Ascending aorta (tissue), 2 donors: ENCODE results near the gene ARCN1. TPM values are rescaled to one million over a fixed set of nuclear protein-coding genes. Genes with fewer than 3 reads are reported as not detected.
A peak's percentile ranks its signal among the peaks of the same experiment; 100 is the strongest.

ENCODE experiments used
- DNase-seq, 2 donors: peaks; one replicate each; pipeline ENCODE4 v3.0.0-alpha.2; 2019; ENCODE audit warnings: low spot score in 2 of 2
- H3K27ac ChIP-seq, 2 donors: fragments of 200-600 bp; sonication (generic); one replicate each; pipeline ENCODE4 v1.5.1; 2016 to 2017; ENCODE audit warnings: mild to moderate bottlenecking in 1 of 2
- H3K27me3 ChIP-seq: fragments of 200-600 bp; sonication (generic); one replicate; pipeline ENCODE4 v1.5.1; 2017
- H3K36me3 ChIP-seq, 2 donors: fragments of 200-600 bp; sonication (generic); one replicate each; pipeline ENCODE4 v1.5.1; 2016
- H3K4me1 ChIP-seq, 2 donors: fragments of 200-600 bp; sonication (generic); one replicate each; pipeline ENCODE4 v1.5.1; 2016 to 2017; ENCODE audit warnings: mild to moderate bottlenecking in 1 of 2
- H3K4me3 ChIP-seq, 2 donors: fragments of 200-600 bp; sonication (generic); one replicate each; pipeline ENCODE4 v1.5.1; 2016 to 2017; ENCODE audit warnings: mild to moderate bottlenecking in 1 of 2
- H3K9me3 ChIP-seq, 2 donors: fragments of 200-600 bp; sonication (generic); one replicate each; pipeline ENCODE4 v1.5.1; 2016
- intact Hi-C: fragments of 100-400 bp; cut with DNase I; formaldehyde crosslinking; loops from one replicate; pipeline ENCODE4 v1.15.1; 2023
- total RNA-seq: library from RNA; depleted of rRNA; stranded (reverse); fragments of >200 nt; gene quantifications from one replicate; pipeline ENCODE4 v1.1.0, GENCODE V29; 2016
- TF ChIP-seq, protein P1 (sequence below), 3 experiments: fragments of 200-600 bp in 2 of 3; fragments of 450-650 bp in 1 of 3; sonication (generic) in 2 of 3; IDR thresholded peaks; one replicate each; pipeline ENCODE4 v1.5.1; 2016 to 2019; ENCODE audit warnings: antibody characterized with exemption in 3 of 3, mild to moderate bottlenecking in 1 of 3, moderate library complexity in 1 of 3

ARCN1 gene
- total RNA-seq, 1 donor from 2014 or later: 93.8 TPM

DNA sequence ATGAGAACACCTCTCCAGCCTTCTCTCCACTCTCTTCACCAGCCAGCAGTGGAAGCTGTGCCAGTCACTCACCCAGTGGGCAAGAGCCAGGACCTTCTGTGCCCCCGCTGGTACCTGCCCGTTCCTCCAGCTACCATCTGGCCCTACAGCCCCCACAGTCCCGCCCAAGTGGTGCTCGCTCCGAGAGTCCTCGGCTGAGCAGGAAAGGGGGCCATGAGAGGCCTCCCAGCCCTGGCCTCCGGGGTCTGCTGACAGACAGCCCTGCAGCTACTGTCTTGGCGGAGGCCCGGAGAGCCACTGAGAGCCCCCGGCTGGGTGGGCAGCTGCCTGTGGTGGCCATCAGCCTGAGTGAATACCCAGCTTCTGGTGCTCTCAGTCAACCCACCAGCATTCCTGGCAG lies 55.4 kb downstream of the ARCN1 start:
- intact Hi-C loops: no loop called here
- H3K27ac ChIP-seq: peak overlapping the region in 1 of 2 donors; percentile 63
- no peak overlapping the region for H3K4me3 ChIP-seq
- H3K4me1 ChIP-seq: peaks cover 10 to 32% of the 10 kb centered on the region in 2 donors
- H3K36me3 ChIP-seq: peaks cover 72 to 79% of the 10 kb centered on the region in 2 donors
- H3K9me3 ChIP-seq: no peaks in the 10 kb centered on the region
- no peaks in the 10 kb centered on the region for H3K27me3 ChIP-seq
- TF ChIP-seq, protein P1, sequence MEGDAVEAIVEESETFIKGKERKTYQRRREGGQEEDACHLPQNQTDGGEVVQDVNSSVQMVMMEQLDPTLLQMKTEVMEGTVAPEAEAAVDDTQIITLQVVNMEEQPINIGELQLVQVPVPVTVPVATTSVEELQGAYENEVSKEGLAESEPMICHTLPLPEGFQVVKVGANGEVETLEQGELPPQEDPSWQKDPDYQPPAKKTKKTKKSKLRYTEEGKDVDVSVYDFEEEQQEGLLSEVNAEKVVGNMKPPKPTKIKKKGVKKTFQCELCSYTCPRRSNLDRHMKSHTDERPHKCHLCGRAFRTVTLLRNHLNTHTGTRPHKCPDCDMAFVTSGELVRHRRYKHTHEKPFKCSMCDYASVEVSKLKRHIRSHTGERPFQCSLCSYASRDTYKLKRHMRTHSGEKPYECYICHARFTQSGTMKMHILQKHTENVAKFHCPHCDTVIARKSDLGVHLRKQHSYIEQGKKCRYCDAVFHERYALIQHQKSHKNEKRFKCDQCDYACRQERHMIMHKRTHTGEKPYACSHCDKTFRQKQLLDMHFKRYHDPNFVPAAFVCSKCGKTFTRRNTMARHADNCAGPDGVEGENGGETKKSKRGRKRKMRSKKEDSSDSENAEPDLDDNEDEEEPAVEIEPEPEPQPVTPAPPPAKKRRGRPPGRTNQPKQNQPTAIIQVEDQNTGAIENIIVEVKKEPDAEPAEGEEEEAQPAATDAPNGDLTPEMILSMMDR (IDR thresholded peaks at IDR 0.05): no peak
- no peak for DNase-seq

DNA sequence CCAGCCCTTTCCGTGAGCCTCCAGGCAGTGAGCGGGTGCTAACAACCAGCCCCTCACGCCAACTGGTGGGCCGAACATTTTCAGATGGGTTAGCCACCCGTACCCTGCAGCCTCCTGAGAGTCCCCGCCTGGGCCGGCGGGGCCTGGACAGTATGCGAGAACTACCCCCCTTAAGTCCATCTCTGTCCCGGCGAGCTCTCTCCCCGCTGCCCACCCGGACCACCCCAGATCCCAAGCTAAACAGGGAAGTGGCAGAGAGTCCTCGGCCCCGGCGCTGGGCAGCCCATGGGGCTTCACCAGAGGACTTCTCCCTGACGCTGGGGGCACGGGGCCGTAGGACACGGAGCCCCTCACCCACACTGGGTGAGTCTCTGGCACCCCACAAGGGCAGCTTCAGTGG lies 55.8 kb downstream of the ARCN1 start:
- H3K36me3 ChIP-seq: peaks cover 74 to 82% of the 10 kb centered on the region in 2 donors
- DNase-seq: no peak
- TF ChIP-seq, protein P1 (IDR thresholded peaks at IDR 0.05): no peak
- H3K9me3 ChIP-seq: no peaks in the 10 kb centered on the region
- H3K4me1 ChIP-seq: peaks cover 10 to 31% of the 10 kb centered on the region in 2 donors
- peak overlapping the region; percentile 28 to 63 for H3K27ac ChIP-seq
- intact Hi-C loops: no loop called here
- H3K4me3 ChIP-seq: no peak overlapping the region
- H3K27me3 ChIP-seq: no peaks in the 10 kb centered on the region

DNA sequence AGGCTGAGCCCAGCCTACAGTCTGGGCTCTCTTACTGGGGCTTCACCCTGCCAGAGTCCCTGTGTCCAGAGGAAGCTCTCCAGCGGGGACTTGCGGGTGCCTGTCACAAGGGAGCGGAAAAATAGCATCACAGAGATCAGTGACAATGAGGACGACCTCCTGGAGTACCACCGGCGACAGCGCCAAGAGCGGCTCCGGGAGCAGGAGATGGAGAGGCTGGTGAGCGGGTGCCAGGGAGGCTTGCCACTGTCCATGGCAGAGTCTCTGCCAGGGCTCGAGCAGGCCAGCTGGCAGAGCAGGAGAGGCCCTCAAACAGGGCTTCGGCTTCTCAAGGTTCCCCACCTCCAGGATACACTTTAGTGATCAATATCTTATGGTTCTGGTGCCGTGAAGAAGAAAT lies 56.2 kb downstream of the ARCN1 start:
- H3K9me3 ChIP-seq: no peaks in the 10 kb centered on the region
- TF ChIP-seq, protein P1 (IDR thresholded peaks at IDR 0.05): no peak
- H3K4me3 ChIP-seq: no peak overlapping the region
- no peaks in the 10 kb centered on the region for H3K27me3 ChIP-seq
- DNase-seq: no peak
- H3K4me1 ChIP-seq: peaks cover 11 to 31% of the 10 kb centered on the region in 2 donors
- peak overlapping the region; percentile 28 to 63 for H3K27ac ChIP-seq
- intact Hi-C loops: no loop called here
- peaks cover 74 to 86% of the 10 kb centered on the region in 2 donors for H3K36me3 ChIP-seq

DNA sequence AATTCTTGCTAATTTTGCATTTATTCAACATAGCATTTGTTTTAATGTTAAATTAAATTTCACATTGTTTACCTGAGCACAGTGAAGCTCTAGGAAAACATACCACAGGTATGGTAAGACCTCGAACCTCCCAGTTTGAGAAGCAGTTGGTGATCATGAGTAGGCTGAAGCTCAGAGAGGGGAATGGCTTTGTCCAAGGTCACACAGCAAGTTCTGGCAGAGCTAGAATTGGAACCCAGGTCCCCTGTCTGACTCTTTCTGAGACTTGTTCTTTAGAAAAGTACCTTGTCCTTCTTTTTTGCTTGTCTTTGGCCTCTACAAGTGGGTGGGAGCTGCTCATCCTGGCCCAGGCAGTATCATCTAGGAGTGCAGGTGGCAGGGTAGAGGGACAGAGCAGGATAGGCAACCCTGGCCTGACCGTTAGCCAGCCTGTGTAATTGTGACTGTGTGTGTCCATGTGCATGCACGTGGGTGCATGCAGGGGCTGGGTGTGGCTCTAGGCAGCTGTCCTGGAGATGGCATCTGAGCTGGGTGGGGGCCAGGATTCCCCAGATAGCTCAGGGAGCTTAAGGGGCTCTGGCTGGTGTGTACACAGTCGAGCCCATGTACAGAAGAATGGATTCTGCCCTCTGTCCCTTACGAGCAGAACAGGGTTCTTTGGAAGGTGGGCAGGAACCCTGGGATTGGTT lies 56.8 kb downstream of the ARCN1 start:
- Histone ChIP-seq H3K27ac (peak overlapping the region; percentile 28), H3K36me3 (peaks cover 74 to 86% of the 10 kb centered on the region in 2 donors), H3K27me3 (no peaks in the 10 kb centered on the region), H3K4me1 (peaks cover 17 to 35% of the 10 kb centered on the region in 2 donors), H3K9me3 (no peaks in the 10 kb centered on the region), H3K4me3 (no peak overlapping the region)
- DNase-seq: no peak
- TF ChIP-seq, protein P1 (IDR thresholded peaks at IDR 0.05): no peak
- intact Hi-C loops: no loop called here

DNA sequence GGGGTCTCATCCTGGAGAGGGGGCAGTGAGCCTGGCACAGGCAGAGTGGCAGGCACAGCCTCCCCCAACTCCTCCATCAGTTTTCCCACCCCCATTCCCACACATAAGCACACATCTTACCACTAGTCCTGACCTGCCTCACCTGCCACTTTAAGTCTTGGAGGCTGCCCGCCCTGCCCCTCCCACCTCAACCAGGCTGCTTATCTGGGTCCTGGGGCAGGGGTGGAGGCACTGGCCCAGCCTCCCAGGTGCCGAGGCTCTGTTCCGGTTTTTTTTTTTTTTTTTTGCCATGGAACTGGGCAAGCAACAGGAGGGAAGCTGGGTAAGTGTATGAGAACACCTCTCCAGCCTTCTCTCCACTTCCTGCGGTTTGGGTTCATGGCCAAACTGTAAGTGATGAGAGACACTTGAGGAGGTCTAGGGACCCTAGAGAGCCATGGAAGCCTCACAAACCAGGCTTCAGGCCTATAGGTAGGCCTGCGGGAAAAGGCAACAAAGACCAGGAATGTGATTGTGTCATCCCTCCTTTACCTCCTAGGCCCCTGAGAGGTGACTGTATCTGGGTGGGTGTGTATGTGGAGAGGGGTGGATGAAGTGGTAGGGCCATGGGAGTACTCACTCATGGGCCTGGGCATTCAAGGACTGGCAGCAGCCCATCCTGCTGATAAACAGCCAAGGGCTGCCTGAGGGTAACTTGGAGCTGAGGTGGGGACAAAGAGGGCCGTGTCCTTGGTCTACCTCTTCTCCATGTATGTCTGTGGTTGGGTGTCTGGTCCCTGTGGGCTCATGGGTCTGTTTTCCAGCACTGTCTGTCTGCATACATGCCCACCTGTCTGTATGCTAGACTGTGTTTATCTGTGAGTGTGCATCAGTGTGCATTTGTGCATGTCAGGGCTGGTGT lies 57.8 kb downstream of the ARCN1 start:
- no peak for DNase-seq
- intact Hi-C loops: no loop called here
- H3K36me3 ChIP-seq: peaks cover 70 to 81% of the 10 kb centered on the region in 2 donors

More for the DNA sequence above, 57.8 kb downstream of the ARCN1 start:
- H3K27ac ChIP-seq: peak overlapping the region in 1 of 2 donors; percentile 28
- no peaks in the 10 kb centered on the region for H3K9me3 ChIP-seq
- peaks cover 23 to 42% of the 10 kb centered on the region in 2 donors for H3K4me1 ChIP-seq
- no peak overlapping the region for H3K4me3 ChIP-seq
- no peaks in the 10 kb centered on the region for H3K27me3 ChIP-seq
- TF ChIP-seq, protein P1 (IDR thresholded peaks at IDR 0.05): no peak
